ENCODE data around the gene GPER1. TPM values are rescaled to one million over a fixed set of nuclear protein-coding genes. Genes with fewer than 3 reads are reported as not detected.

GPER1 gene
- total and polyA plus RNA-seq, 4 donors: 2.9 to 23.1 (median 7.4) TPM

GRCh38 chr7:1052031-1052818, 35.7 kb upstream of the GPER1 start:
- H3K9me3 ChIP-seq (ENCODE audit: control insufficient read depth in 4 of 4, low read length in 3 of 4): no peaks in the 10 kb centered on the region
- H3K4me3 ChIP-seq (ENCODE audit: low read depth in 1 of 3, low read length in 3 of 3): no peak overlapping the region
- TF ChIP-seq YY1 (IDR thresholded peaks at IDR 0.05) (no peak), ZBTB33 (IDR thresholded peaks at IDR 0.05) (no peak), RXRA (IDR thresholded peaks at IDR 0.05) (no peak), REST (IDR thresholded peaks at IDR 0.05) (no peak), FOXA1 (IDR thresholded peaks at IDR 0.05) (no peak), EGR1 (IDR thresholded peaks at IDR 0.05; ENCODE audit: low read depth in 2 of 2) (no peak), RAD21 (IDR thresholded peaks at IDR 0.05) (no peak), TAF1 (conservative IDR thresholded peaks at IDR 0.05) (no peak), SP1 (IDR thresholded peaks at IDR 0.05) (no peak), NR2F2 (IDR thresholded peaks at IDR 0.05) (no peak), HNF4G (IDR thresholded peaks at IDR 0.05) (no peak), HNF4A (conservative IDR thresholded peaks at IDR 0.05) (no peak), JUND (IDR thresholded peaks at IDR 0.05) (no peak), FOXA2 (IDR thresholded peaks at IDR 0.05) (no peak)
- H3K9ac ChIP-seq (ENCODE audit: low read depth in 1 of 2, low read length in 2 of 2): no peak overlapping the region
- WGBS: 84% methylated on average over 20 of the region's 20 CpGs
- H3K36me3 ChIP-seq (ENCODE audit: control insufficient read depth in 4 of 4, insufficient read depth in 3 of 4, low read depth in 1 of 4, low read length in 3 of 4): no peaks in the 10 kb centered on the region
- no peak for DNase-seq (ENCODE audit: low spot score)
- H3K27me3 ChIP-seq (ENCODE audit: control insufficient read depth in 4 of 4, insufficient read depth in 4 of 4, low read length in 3 of 4): no peaks in the 10 kb centered on the region
- H3K4me1 ChIP-seq (ENCODE audit: control insufficient read depth in 4 of 4, insufficient read depth in 4 of 4, low read length in 3 of 4): peaks cover 12 to 59% (median 24%) of the 10 kb centered on the region in 4 donors
- no peak overlapping the region for H3K27ac ChIP-seq (ENCODE audit: low read depth in 1 of 2, low read length in 2 of 2)

GRCh38 chr7:1053002-1053411, 34.9 kb upstream of the GPER1 start:
- Histone ChIP-seq H3K9me3 (ENCODE audit: control insufficient read depth in 4 of 4, low read length in 3 of 4) (no peaks in the 10 kb centered on the region), H3K27me3 (ENCODE audit: control insufficient read depth in 4 of 4, insufficient read depth in 4 of 4, low read length in 3 of 4) (no peaks in the 10 kb centered on the region), H3K4me1 (ENCODE audit: control insufficient read depth in 4 of 4, insufficient read depth in 4 of 4, low read length in 3 of 4) (peaks cover 12 to 51% (median 22%) of the 10 kb centered on the region in 4 donors), H3K9ac (ENCODE audit: low read depth in 1 of 2, low read length in 2 of 2) (no peak overlapping the region), H3K27ac (ENCODE audit: low read depth in 1 of 2, low read length in 2 of 2) (peak overlapping the region in 1 of 2 donors; percentile 44), H3K36me3 (ENCODE audit: control insufficient read depth in 4 of 4, insufficient read depth in 3 of 4, low read depth in 1 of 4, low read length in 3 of 4) (no peaks in the 10 kb centered on the region), H3K4me3 (ENCODE audit: low read depth in 1 of 3, low read length in 3 of 3) (no peak overlapping the region)
- no peak for DNase-seq (ENCODE audit: low spot score)
- TF ChIP-seq ATF3 (IDR thresholded peaks at IDR 0.05) (no peak), SP1 (IDR thresholded peaks at IDR 0.05) (peak; percentile 23), EGR1 (IDR thresholded peaks at IDR 0.05; ENCODE audit: low read depth in 2 of 2) (no peak), MAX (IDR thresholded peaks at IDR 0.05) (no peak)
- 84% methylated on average over 17 of the region's 17 CpGs for WGBS
